K562 (cell line): Measurements from ENCODE around the gene CIAO3. TPM values are rescaled to one million over a fixed set of nuclear protein-coding genes. Genes with fewer than 3 reads are reported as not detected.

Experiments used
- CBFA2T3 ChIP-seq: fragments of 450-650 bp; IDR thresholded peaks from 2 replicates; pipeline ENCODE4 v1.6.1; 2017
- CBX5 ChIP-seq: IDR thresholded peaks from 2 replicates; pipeline ENCODE4 v1.6.1; 2014; ENCODE audit warnings: low read depth, borderline replicate concordance
- CXXC5 ChIP-seq: fragments of 250-450 bp; sonication (Bioruptor Pico); IDR thresholded peaks from 2 replicates; pipeline ENCODE4 v1.8.0; 2022; ENCODE audit warnings: inconsistent platforms, mild to moderate bottlenecking, moderate library complexity
- DMBX1 ChIP-seq: fragments of 250-450 bp; sonication (Bioruptor Pico); IDR thresholded peaks from 2 replicates; pipeline ENCODE4 v1.8.0; 2022; ENCODE audit warnings: inconsistent platforms, mild to moderate bottlenecking, moderate library complexity, borderline replicate concordance
- ETV6 ChIP-seq, 3 experiments: fragments of 150-350 bp in 1 of 3; sonication (generic) in 1 of 3; formaldehyde crosslinking in 1 of 3; IDR thresholded peaks; 2 replicates each; pipeline versions ENCODE4 v1.6.1 to v1.8.0; 2014 to 2022; ENCODE audit warnings: borderline replicate concordance in 2 of 3, low read depth in 2 of 3, antibody characterized with exemption in 1 of 3, low read length in 1 of 3, mild to moderate bottlenecking in 1 of 3, missing genetic modification reagents in 1 of 3
- MTA2 ChIP-seq: fragments of 450-650 bp; IDR thresholded peaks from 2 replicates; pipeline ENCODE4 v1.6.1; 2016; ENCODE audit warnings: low read depth
- MYC ChIP-seq, 2 experiments: fragments of 250-450 bp in 1 of 2; sonication (Bioruptor Pico) in 1 of 2; IDR thresholded peaks; 2 replicates each; pipeline versions ENCODE4 v1.5.1 to v1.6.1; 2012 to 2021; ENCODE audit warnings: low read depth in 2 of 2, borderline replicate concordance in 1 of 2, improper control_type of control experiment in 1 of 2, low read length in 1 of 2, mild to moderate bottlenecking in 1 of 2, moderate library complexity in 1 of 2
- NCOR1 ChIP-seq: fragments of 450-650 bp; IDR thresholded peaks from 2 replicates; pipeline ENCODE4 v1.6.1; 2016; ENCODE audit warnings: mild to moderate bottlenecking, moderate library complexity
- NR4A1 ChIP-seq, 2 experiments: fragments of 250-450 bp in 1 of 2; fragments of 450-650 bp in 1 of 2; sonication (Bioruptor Pico) in 1 of 2; IDR thresholded peaks; 2 replicates each; pipeline versions ENCODE4 v1.4.0 to v1.6.1; 2016 to 2020; ENCODE audit warnings: mild to moderate bottlenecking in 2 of 2, missing compliant biosample characterization in 1 of 2, missing genetic modification characterization in 1 of 2, moderate library complexity in 1 of 2
- PML ChIP-seq: IDR thresholded peaks from 2 replicates; pipeline ENCODE4 v1.6.1; 2012; ENCODE audit warnings: low read length, inconsistent platforms
- RAD51 ChIP-seq: fragments of 450-650 bp; IDR thresholded peaks from 2 replicates; pipeline ENCODE4 v1.7.1; 2016; ENCODE audit warnings: low read depth, mild to moderate bottlenecking, borderline replicate concordance
- SIX5 ChIP-seq, 2 experiments: IDR thresholded peaks; 2 replicates each; pipeline ENCODE4 v1.6.1; 2011; ENCODE audit warnings: low read length in 2 of 2, borderline replicate concordance in 1 of 2, low read depth in 1 of 2, mild to moderate bottlenecking in 1 of 2, moderate library complexity in 1 of 2; ENCODE audit not compliant: insufficient read depth in 1 of 2
- TARDBP ChIP-seq: fragments of 450-650 bp; IDR thresholded peaks from 2 replicates; pipeline ENCODE4 v1.6.1; 2016
- ZNF146 ChIP-seq: IDR thresholded peaks from one replicate; pipeline ENCODE4 v1.6.1; 2018; ENCODE audit warnings: missing compliant biosample characterization; ENCODE audit not compliant: unreplicated experiment
- ZNF175 ChIP-seq: fragments of 200-800 bp; sonication (Bioruptor generic); IDR thresholded peaks from 2 replicates; pipeline ENCODE4 v1.6.1; 2016; ENCODE audit warnings: low read depth, mild to moderate bottlenecking, missing genetic modification characterization, missing compliant biosample characterization
- ZNF316 ChIP-seq: fragments of 450-650 bp; IDR thresholded peaks from 2 replicates; pipeline ENCODE4 v1.6.1; 2016
- polyA plus RNA-seq, 8 experiments: library from polyadenylated mRNA; depleted of rRNA in 4 of 8; stranded (reverse) in 5 of 8; unstranded in 3 of 8; fragments of >200 nt; fragmentation: Nextera tagmentation in 2 of 8; fragmentation: Illumina TruSeq in 1 of 8; extraction: Ambion mirVana in 2 of 8; extraction: Trizol in 1 of 8; gene quantifications; 2 replicates each; pipeline versions ENCODE4 v1.2.1 to v1.2.3, GENCODE V29; 2011 to 2014; ENCODE audit warnings: inconsistent platforms in 1 of 8, missing spikeins in 1 of 8
- total RNA-seq, 7 experiments: library from RNA; depleted of rRNA in 6 of 7; stranded (reverse); fragments of >200 nt in 6 of 7; fragmentation: Illumina TruSeq in 2 of 7; extraction: Trizol in 2 of 7; gene quantifications; 2 replicates each; pipeline versions ENCODE4 v1.2.1 to v1.2.3, GENCODE V29; 2011 to 2021; ENCODE audit warnings: low replicate concordance in 1 of 7
- TF ChIP-seq, protein P1 (sequence below): fragments of 450-650 bp; formaldehyde crosslinking; IDR thresholded peaks from 2 replicates; pipeline ENCODE4 v1.4.0; 2020; ENCODE audit warnings: mild to moderate bottlenecking, mixed read lengths
- TF ChIP-seq, protein P2 (sequence below): fragments of 250-450 bp; sonication (Bioruptor Pico); IDR thresholded peaks from 2 replicates; pipeline ENCODE4 v1.4.0; 2020; ENCODE audit warnings: borderline replicate concordance
- TF ChIP-seq, protein P3 (sequence below), 2 experiments: IDR thresholded peaks; 2 replicates each; pipeline ENCODE4 v1.6.1; 2011; ENCODE audit warnings: borderline replicate concordance in 1 of 2, control low read depth in 1 of 2, low read depth in 1 of 2, low read length in 1 of 2, mild to moderate bottlenecking in 1 of 2, mixed read lengths in 1 of 2, moderate library complexity in 1 of 2; ENCODE audit not compliant: insufficient read depth in 1 of 2, insufficient read length in 1 of 2, poor library complexity in 1 of 2, severe bottlenecking in 1 of 2; ENCODE audit errors: extremely low read depth in 1 of 2
- TF ChIP-seq, protein P4 (sequence below): fragments of 200-800 bp; sonication (Bioruptor generic); IDR thresholded peaks from 2 replicates; pipeline ENCODE4 v1.6.1; 2017; ENCODE audit warnings: missing genetic modification characterization, missing compliant biosample characterization

Gene CIAO3
- total and polyA plus RNA-seq, 9 of the 15 experiments (the other 6 are each of a cell fraction or from before 2014, with no cell fraction given): 2.2 to 35.6 (median 18.7) TPM

DNA sequence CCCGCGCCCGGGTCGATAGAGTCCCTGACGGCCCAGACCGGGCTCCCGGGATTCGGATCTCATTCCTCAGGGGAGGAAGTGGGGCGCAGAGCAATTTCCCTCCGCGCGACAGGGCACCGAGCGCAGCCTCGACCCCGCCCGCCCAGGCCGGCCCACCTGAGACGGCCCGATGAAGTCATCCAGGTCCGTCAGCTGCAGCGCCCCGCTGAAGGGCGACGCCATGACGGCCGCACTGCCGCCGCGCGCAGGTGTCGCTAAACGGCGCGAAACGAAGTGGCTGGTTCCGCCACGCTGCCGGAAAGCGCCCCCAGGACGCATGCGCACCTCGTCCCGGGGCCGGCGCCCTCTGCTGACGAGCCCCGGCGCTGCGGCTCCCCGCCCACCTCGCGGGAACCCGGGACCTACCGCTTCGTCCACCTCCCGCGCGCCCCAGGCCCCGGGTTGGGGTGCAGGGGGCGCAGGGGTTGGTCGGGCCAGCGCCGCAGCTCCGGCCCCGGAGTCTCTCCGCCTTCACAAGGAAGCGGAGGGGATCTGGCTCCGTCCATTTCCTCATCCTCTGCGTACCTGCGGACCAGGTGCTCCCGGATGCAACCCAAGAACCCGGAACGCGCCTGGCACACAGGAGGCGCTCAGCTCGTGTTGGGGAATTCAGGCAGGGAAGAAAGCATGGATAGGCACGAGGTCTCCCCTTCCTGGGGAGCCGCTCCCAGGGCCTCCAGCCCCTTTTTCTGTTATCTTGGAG is at the start of gene CIAO3 (continued):
- TF ChIP-seq, protein P1, sequence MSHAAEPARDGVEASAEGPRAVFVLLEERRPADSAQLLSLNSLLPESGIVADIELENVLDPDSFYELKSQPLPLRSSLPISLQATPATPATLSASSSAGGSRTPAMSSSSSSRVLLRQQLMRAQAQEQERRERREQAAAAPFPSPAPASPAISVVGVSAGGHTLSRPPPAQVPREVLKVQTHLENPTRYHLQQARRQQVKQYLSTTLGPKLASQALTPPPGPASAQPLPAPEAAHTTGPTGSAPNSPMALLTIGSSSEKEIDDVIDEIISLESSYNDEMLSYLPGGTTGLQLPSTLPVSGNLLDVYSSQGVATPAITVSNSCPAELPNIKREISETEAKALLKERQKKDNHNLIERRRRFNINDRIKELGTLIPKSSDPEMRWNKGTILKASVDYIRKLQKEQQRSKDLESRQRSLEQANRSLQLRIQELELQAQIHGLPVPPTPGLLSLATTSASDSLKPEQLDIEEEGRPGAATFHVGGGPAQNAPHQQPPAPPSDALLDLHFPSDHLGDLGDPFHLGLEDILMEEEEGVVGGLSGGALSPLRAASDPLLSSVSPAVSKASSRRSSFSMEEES (CRISPR knock-in tag): no peak
- no peak for TF ChIP-seq CBFA2T3
- peak; percentile 12; the same call in 1 of the 2 replicates for TF ChIP-seq NR4A1 (CRISPR knock-in tag; IDR thresholded peaks at IDR 0.05)
- TF ChIP-seq NR4A1 (tag; IDR thresholded peaks at IDR 0.05): no peak
- no peak for TF ChIP-seq ETV6 (IDR thresholded peaks at IDR 0.05; ENCODE audit: borderline replicate concordance in 1 of 2, low read depth in 2 of 2, low read length in 1 of 2)
- no peak for TF ChIP-seq ETV6 (CRISPR knock-in tag; IDR thresholded peaks at IDR 0.05; ENCODE audit: borderline replicate concordance)
- TF ChIP-seq, protein P2, sequence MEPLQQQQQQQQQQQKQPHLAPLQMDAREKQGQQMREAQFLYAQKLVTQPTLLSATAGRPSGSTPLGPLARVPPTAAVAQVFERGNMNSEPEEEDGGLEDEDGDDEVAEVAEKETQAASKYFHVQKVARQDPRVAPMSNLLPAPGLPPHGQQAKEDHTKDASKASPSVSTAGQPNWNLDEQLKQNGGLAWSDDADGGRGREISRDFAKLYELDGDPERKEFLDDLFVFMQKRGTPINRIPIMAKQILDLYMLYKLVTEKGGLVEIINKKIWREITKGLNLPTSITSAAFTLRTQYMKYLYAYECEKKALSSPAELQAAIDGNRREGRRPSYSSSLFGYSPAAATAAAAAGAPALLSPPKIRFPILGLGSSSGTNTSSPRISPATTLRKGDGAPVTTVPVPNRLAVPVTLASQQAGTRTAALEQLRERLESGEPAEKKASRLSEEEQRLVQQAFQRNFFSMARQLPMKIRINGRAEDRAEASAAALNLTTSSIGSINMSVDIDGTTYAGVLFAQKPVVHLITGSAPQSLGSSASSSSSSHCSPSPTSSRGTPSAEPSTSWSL (CRISPR knock-in tag): no peak
- TF ChIP-seq, protein P3, sequence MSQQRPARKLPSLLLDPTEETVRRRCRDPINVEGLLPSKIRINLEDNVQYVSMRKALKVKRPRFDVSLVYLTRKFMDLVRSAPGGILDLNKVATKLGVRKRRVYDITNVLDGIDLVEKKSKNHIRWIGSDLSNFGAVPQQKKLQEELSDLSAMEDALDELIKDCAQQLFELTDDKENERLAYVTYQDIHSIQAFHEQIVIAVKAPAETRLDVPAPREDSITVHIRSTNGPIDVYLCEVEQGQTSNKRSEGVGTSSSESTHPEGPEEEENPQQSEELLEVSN (IDR thresholded peaks at IDR 0.05; ENCODE audit: borderline replicate concordance in 1 of 2, extremely low read depth in 1 of 2, insufficient read depth in 1 of 2, insufficient read length in 1 of 2, low read depth in 1 of 2, low read length in 1 of 2, poor library complexity in 1 of 2, severe bottlenecking in 1 of 2): peak; percentile 75 to 83
- TF ChIP-seq RAD51: no peak
- no peak for TF ChIP-seq ZNF146
- no peak for TF ChIP-seq PML
- TF ChIP-seq MYC (IDR thresholded peaks at IDR 0.05; ENCODE audit: low read depth, low read length): peak; percentile 83
- no peak; the same call in 1 of the 2 replicates for TF ChIP-seq MYC (CRISPR knock-in tag; IDR thresholded peaks at IDR 0.05; ENCODE audit: borderline replicate concordance, low read depth)
- peak; percentile 90 for TF ChIP-seq CXXC5 (CRISPR knock-in tag)
- peak; percentile 87 to 90; a peak in 3 of 4 replicates for TF ChIP-seq SIX5 (IDR thresholded peaks at IDR 0.05; ENCODE audit: borderline replicate concordance in 1 of 2, insufficient read depth in 1 of 2, low read depth in 1 of 2, low read length in 2 of 2)
- TF ChIP-seq, protein P4, sequence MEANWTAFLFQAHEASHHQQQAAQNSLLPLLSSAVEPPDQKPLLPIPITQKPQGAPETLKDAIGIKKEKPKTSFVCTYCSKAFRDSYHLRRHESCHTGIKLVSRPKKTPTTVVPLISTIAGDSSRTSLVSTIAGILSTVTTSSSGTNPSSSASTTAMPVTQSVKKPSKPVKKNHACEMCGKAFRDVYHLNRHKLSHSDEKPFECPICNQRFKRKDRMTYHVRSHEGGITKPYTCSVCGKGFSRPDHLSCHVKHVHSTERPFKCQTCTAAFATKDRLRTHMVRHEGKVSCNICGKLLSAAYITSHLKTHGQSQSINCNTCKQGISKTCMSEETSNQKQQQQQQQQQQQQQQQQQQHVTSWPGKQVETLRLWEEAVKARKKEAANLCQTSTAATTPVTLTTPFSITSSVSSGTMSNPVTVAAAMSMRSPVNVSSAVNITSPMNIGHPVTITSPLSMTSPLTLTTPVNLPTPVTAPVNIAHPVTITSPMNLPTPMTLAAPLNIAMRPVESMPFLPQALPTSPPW: peak; percentile 56
- peak; percentile 28; the same call in 1 of the 2 replicates for TF ChIP-seq NCOR1
- TF ChIP-seq DMBX1 (CRISPR knock-in tag): no peak
- TF ChIP-seq CBX5: 0 out of 2 replicates have a peak, but pooled peaks have one; percentile 21
- peak; percentile 57; the same call in 1 of the 2 replicates for TF ChIP-seq TARDBP
- no peak for TF ChIP-seq MTA2
- no peak for TF ChIP-seq ZNF175 (CRISPR knock-in tag)
- 0 out of 2 replicates have a peak, but pooled peaks have one; percentile 5 for TF ChIP-seq ZNF316
